Upper lobe of left lung (tissue), 4 donors: Measurements from ENCODE around the gene OR2T4.

ENCODE experiments used
- EP300 ChIP-seq, 4 donors: sonication (generic); formaldehyde crosslinking; IDR thresholded peaks; one replicate each; pipeline ENCODE4 v1.5.1; 2017; ENCODE audit warnings: antibody characterized with exemption in 4 of 4, control low read depth in 2 of 4
- POLR2AphosphoS5 ChIP-seq, 2 donors: sonication (generic); formaldehyde crosslinking; IDR thresholded peaks; one replicate each; pipeline ENCODE4 v1.5.1; 2017; ENCODE audit warnings: antibody characterized with exemption in 2 of 2
- TF ChIP-seq, protein P1 (sequence below), 6 experiments: fragments of 450-650 bp in 4 of 6; fragments of 200-600 bp in 2 of 6; sonication (generic) in 2 of 6; IDR thresholded peaks; one replicate each; pipeline ENCODE4 v1.5.1; 2016 to 2019; ENCODE audit warnings: antibody characterized with exemption in 6 of 6

- TF ChIP-seq, protein P1, sequence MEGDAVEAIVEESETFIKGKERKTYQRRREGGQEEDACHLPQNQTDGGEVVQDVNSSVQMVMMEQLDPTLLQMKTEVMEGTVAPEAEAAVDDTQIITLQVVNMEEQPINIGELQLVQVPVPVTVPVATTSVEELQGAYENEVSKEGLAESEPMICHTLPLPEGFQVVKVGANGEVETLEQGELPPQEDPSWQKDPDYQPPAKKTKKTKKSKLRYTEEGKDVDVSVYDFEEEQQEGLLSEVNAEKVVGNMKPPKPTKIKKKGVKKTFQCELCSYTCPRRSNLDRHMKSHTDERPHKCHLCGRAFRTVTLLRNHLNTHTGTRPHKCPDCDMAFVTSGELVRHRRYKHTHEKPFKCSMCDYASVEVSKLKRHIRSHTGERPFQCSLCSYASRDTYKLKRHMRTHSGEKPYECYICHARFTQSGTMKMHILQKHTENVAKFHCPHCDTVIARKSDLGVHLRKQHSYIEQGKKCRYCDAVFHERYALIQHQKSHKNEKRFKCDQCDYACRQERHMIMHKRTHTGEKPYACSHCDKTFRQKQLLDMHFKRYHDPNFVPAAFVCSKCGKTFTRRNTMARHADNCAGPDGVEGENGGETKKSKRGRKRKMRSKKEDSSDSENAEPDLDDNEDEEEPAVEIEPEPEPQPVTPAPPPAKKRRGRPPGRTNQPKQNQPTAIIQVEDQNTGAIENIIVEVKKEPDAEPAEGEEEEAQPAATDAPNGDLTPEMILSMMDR (IDR thresholded peaks at IDR 0.05), result no peak
- no peak for TF ChIP-seq EP300 (IDR thresholded peaks at IDR 0.05)
- TF ChIP-seq POLR2AphosphoS5 (IDR thresholded peaks at IDR 0.05), result no peak
Measured at GRCh38 chr1:248361121-248361715, at the start of gene OR2T4.
